ENCODE results near the gene RXFP1. TPM values are rescaled to one million over a fixed set of nuclear protein-coding genes. Genes with fewer than 3 reads are reported as not detected.

RXFP1 gene
- polyA plus RNA-seq, 3 donors = 0.07 TPM; not detected in 1

- 55 to 81% (median 63%) methylated on average over 4 of the region's 4 CpGs for WGBS, 3 donors
- no peak overlapping the region for H3K27ac ChIP-seq (ENCODE audit: low read depth, low read length)
Observed at GRCh38 chr4:158538911-158539310, 17.2 kb downstream of the RXFP1 start.

- WGBS, 3 donors = 74 to 75% (median 74%) methylated on average over 9 of the region's 9 CpGs
- no peak overlapping the region for H3K27ac ChIP-seq (ENCODE audit: low read depth, low read length)
Observed at GRCh38 chr4:158540125-158540907, 18.6 kb downstream of the RXFP1 start.

GRCh38 chr4:158541506-158541905 lies 19.8 kb downstream of the RXFP1 start:
- 84 to 93% (median 89%) methylated on average over 5 of the region's 5 CpGs for WGBS, 3 donors

GRCh38 chr4:158543191-158543590 lies 21.5 kb downstream of the RXFP1 start:
- no peak overlapping the region for H3K27ac ChIP-seq (ENCODE audit: low read depth, low read length)
- 88 to 92% (median 88%) methylated on average over 1 of the region's 1 CpG for WGBS, 3 donors

More at GRCh38 chr4:158541506-158541905, 19.8 kb downstream of the RXFP1 start:
- H3K27ac ChIP-seq (ENCODE audit: low read depth, low read length) = no peak overlapping the region

GRCh38 chr4:158544141-158544540 lies 22.5 kb downstream of the RXFP1 start:
- WGBS, 3 donors = 85 to 99% (median 98%) methylated on average over 1 of the region's 1 CpG

GRCh38 chr4:158553364-158553763 lies 31.7 kb downstream of the RXFP1 start:
- no peak overlapping the region for H3K27ac ChIP-seq (ENCODE audit: low read depth, low read length)
- WGBS, 3 donors = 53 to 83% (median 72%) methylated on average over 3 of the region's 3 CpGs

More at GRCh38 chr4:158544141-158544540, 22.5 kb downstream of the RXFP1 start:
- H3K27ac ChIP-seq (ENCODE audit: low read depth, low read length) = no peak overlapping the region

GRCh38 chr4:158560284-158560683 lies 38.6 kb downstream of the RXFP1 start:
- WGBS, 3 donors = 68 to 85% (median 85%) methylated on average over 6 of the region's 6 CpGs
- no peak overlapping the region for H3K27ac ChIP-seq (ENCODE audit: low read depth, low read length)

- no peak overlapping the region for H3K27ac ChIP-seq (ENCODE audit: low read depth, low read length)
- WGBS, 3 donors = 94 to 97% (median 95%) methylated on average over 16 to 18 of the region's 18 CpGs
Observed at GRCh38 chr4:158566860-158567259, 45.2 kb downstream of the RXFP1 start.

GRCh38 chr4:158571736-158572135 lies 50.1 kb downstream of the RXFP1 start:
- H3K27ac ChIP-seq (ENCODE audit: low read depth, low read length) = no peak overlapping the region
- 71 to 91% (median 89%) methylated on average over 6 of the region's 6 CpGs for WGBS, 3 donors

GRCh38 chr4:158572608-158573007 lies 50.9 kb downstream of the RXFP1 start:
- H3K27ac ChIP-seq (ENCODE audit: low read depth, low read length) = no peak overlapping the region
- 81 to 88% (median 81%) methylated on average over 7 of the region's 7 CpGs for WGBS, 3 donors

GRCh38 chr4:158578476-158578875 lies 56.8 kb downstream of the RXFP1 start:
- no peak overlapping the region for H3K27ac ChIP-seq (ENCODE audit: low read depth, low read length)
- 21 to 38% (median 32%) methylated on average over 1 of the region's 1 CpG for WGBS, 3 donors

GRCh38 chr4:158580064-158580463 lies 58.4 kb downstream of the RXFP1 start:
- H3K27ac ChIP-seq (ENCODE audit: low read depth, low read length) = no peak overlapping the region
- 26 to 64% (median 44%) methylated on average over 1 of the region's 1 CpG for WGBS, 3 donors

- H3K27ac ChIP-seq (ENCODE audit: low read depth, low read length) = no peak overlapping the region
Observed at GRCh38 chr4:158581161-158581560, 59.5 kb downstream of the RXFP1 start.

- WGBS, 3 donors = 83 to 91% (median 87%) methylated on average over 4 of the region's 4 CpGs
- no peak overlapping the region for H3K27ac ChIP-seq (ENCODE audit: low read depth, low read length)
Observed at GRCh38 chr4:158586881-158587280, 65.2 kb downstream of the RXFP1 start.

GRCh38 chr4:158588285-158588684 lies 66.6 kb downstream of the RXFP1 start:
- no peak overlapping the region for H3K27ac ChIP-seq (ENCODE audit: low read depth, low read length)
- 94 to 95% (median 95%) methylated on average over 6 of the region's 6 CpGs for WGBS, 3 donors

GRCh38 chr4:158588777-158589176 lies 67.1 kb downstream of the RXFP1 start:
- no peak overlapping the region for H3K27ac ChIP-seq (ENCODE audit: low read depth, low read length)
- WGBS, 3 donors = 87 to 91% (median 91%) methylated on average over 5 of the region's 5 CpGs

- WGBS, 3 donors = 32 to 57% (median 37%) methylated on average over 4 of the region's 4 CpGs
- no peak overlapping the region for H3K27ac ChIP-seq (ENCODE audit: low read depth, low read length)
Observed at GRCh38 chr4:158590306-158590705, 68.6 kb downstream of the RXFP1 start.

GRCh38 chr4:158590824-158591223 lies 69.1 kb downstream of the RXFP1 start:
- 69 to 88% (median 78%) methylated on average over 3 of the region's 3 CpGs for WGBS, 3 donors
- no peak overlapping the region for H3K27ac ChIP-seq (ENCODE audit: low read depth, low read length)

- 59 to 63% (median 62%) methylated on average over 5 of the region's 5 CpGs for WGBS, 3 donors
- H3K27ac ChIP-seq (ENCODE audit: low read depth, low read length) = no peak overlapping the region
Observed at GRCh38 chr4:158597879-158598596, 76.4 kb downstream of the RXFP1 start.

GRCh38 chr4:158599150-158599549 lies 77.5 kb downstream of the RXFP1 start:
- 32 to 68% (median 52%) methylated on average over 4 of the region's 4 CpGs for WGBS, 3 donors
- H3K27ac ChIP-seq (ENCODE audit: low read depth, low read length) = no peak overlapping the region

Data from adipose tissue (tissue), 3 donors.